GM23338 (cell line): Measurements from ENCODE around the gene KRTAP25-1. TPM values are rescaled to one million over a fixed set of nuclear protein-coding genes. Genes with fewer than 3 reads are reported as not detected.

Experiments used
- ATAC-seq: fragments of 200-7000 bp; cut with Tn5 transposase; 3 replicates; pipeline ENCODE4 v1.9.1; 2020
- DNase-seq: peaks from one replicate; pipeline ENCODE4 v3.0.0-alpha.2; 2015; ENCODE audit warnings: low spot score
- H2AFZ ChIP-seq: fragments of 200-600 bp; sonication (generic); 2 replicates; pipeline ENCODE4 v1.8.0; 2016; ENCODE audit warnings: antibody characterized with exemption, mild to moderate bottlenecking, moderate library complexity
- H3F3A ChIP-seq: fragments of 200-600 bp; sonication (generic); replicated peaks from 2 replicates; pipeline ENCODE4 v1.8.0; 2017; ENCODE audit warnings: antibody characterized with exemption, mixed run types, low read depth
- H3K27ac ChIP-seq: fragments of 200-600 bp; sonication (generic); 2 replicates; pipeline ENCODE4 v1.6.1; 2016; ENCODE audit warnings: low read depth
- H3K27me3 ChIP-seq: fragments of 200-600 bp; sonication (generic); 2 replicates; pipeline ENCODE4 v1.8.0; 2016; ENCODE audit warnings: mild to moderate bottlenecking, mixed run types, moderate library complexity; ENCODE audit not compliant: insufficient read depth
- H3K36me3 ChIP-seq: fragments of 200-600 bp; sonication (generic); 2 replicates; pipeline ENCODE4 v1.8.0; 2016; ENCODE audit warnings: mild to moderate bottlenecking; ENCODE audit not compliant: insufficient read depth
- H3K4me1 ChIP-seq: fragments of 200-600 bp; sonication (generic); 2 replicates; pipeline ENCODE4 v1.8.0; 2016; ENCODE audit warnings: mild to moderate bottlenecking, moderate library complexity; ENCODE audit not compliant: insufficient read depth
- H3K4me2 ChIP-seq: fragments of 200-600 bp; sonication (generic); 2 replicates; pipeline ENCODE4 v1.7.1; 2017; ENCODE audit warnings: mixed run types
- H3K4me3 ChIP-seq: fragments of 200-600 bp; sonication (generic); 2 replicates; pipeline ENCODE4 v1.6.1; 2016; ENCODE audit warnings: mixed run types
- H3K79me2 ChIP-seq: fragments of 200-600 bp; sonication (generic); replicated peaks from 2 replicates; pipeline ENCODE4 v1.8.0; 2017; ENCODE audit warnings: mild to moderate bottlenecking; ENCODE audit not compliant: insufficient read depth
- H3K9me2 ChIP-seq: fragments of 200-600 bp; sonication (generic); 2 replicates; pipeline ENCODE4 v1.8.0; 2017; ENCODE audit not compliant: insufficient read depth
- H4K20me1 ChIP-seq: fragments of 200-600 bp; sonication (generic); replicated peaks from 2 replicates; pipeline ENCODE4 v1.8.0; 2017; ENCODE audit warnings: mild to moderate bottlenecking; ENCODE audit not compliant: insufficient read depth
- H3K27ac Mint-ChIP-seq: 2 replicates; pipeline ENCODE4 v1.8.0; 2020; ENCODE audit warnings: inconsistent platforms, mild to moderate bottlenecking, moderate library complexity, mixed read lengths
- H3K27me3 Mint-ChIP-seq: 3 replicates; pipeline ENCODE4 v1.8.0; 2022; ENCODE audit warnings: low read depth, mild to moderate bottlenecking, moderate library complexity, mixed read lengths, inconsistent platforms; ENCODE audit not compliant: insufficient read depth, poor library complexity
- H3K36me3 Mint-ChIP-seq: 3 replicates; pipeline ENCODE4 v1.8.0; 2021; ENCODE audit warnings: low read depth, mild to moderate bottlenecking, inconsistent platforms, moderate library complexity, mixed read lengths
- H3K4me1 Mint-ChIP-seq: 3 replicates; pipeline ENCODE4 v1.8.0; 2020; ENCODE audit warnings: mild to moderate bottlenecking, inconsistent platforms, mixed read lengths
- H3K4me3 Mint-ChIP-seq: 3 replicates; pipeline ENCODE4 v1.8.0; 2021; ENCODE audit warnings: moderate library complexity, mild to moderate bottlenecking, inconsistent platforms, mixed read lengths
- H3K9me3 Mint-ChIP-seq: 3 replicates; pipeline ENCODE4 v1.8.0; 2020; ENCODE audit warnings: moderate library complexity, mild to moderate bottlenecking, inconsistent platforms, mixed read lengths
- CREB1 ChIP-seq: fragments of 250-450 bp; sonication (Bioruptor Pico); IDR thresholded peaks from 2 replicates; pipeline ENCODE4 v1.5.0; 2020; ENCODE audit warnings: low read depth, mild to moderate bottlenecking, moderate library complexity
- CTCF ChIP-seq, 2 experiments: fragments of 200-600 bp in 1 of 2; sonication (generic) in 1 of 2; conservative IDR thresholded peaks; 2 replicates each; pipeline versions ENCODE4 v1.5.1 to v1.6.1; 2016 to 2017; ENCODE audit warnings: antibody characterized with exemption in 2 of 2, low read depth in 2 of 2, mild to moderate bottlenecking in 2 of 2, moderate library complexity in 1 of 2
- ETS1 ChIP-seq: IDR thresholded peaks from 2 replicates; pipeline ENCODE4 v1.6.1; 2016; ENCODE audit warnings: antibody characterized with exemption
- EZH2 ChIP-seq: fragments of 200-600 bp; sonication (generic); IDR thresholded peaks from one replicate; pipeline ENCODE4 v1.8.0; 2017; ENCODE audit warnings: antibody characterized with exemption, mild to moderate bottlenecking, low read depth; ENCODE audit not compliant: unreplicated experiment
- EZH2phosphoT487 ChIP-seq: fragments of 200-600 bp; sonication (generic); IDR thresholded peaks from one replicate; pipeline ENCODE4 v1.8.1; 2018; ENCODE audit warnings: antibody characterized with exemption; ENCODE audit not compliant: unreplicated experiment
- JUNB ChIP-seq: IDR thresholded peaks from one replicate; pipeline ENCODE4 v1.6.1; 2016; ENCODE audit warnings: antibody characterized with exemption; ENCODE audit not compliant: unreplicated experiment
- NANOG ChIP-seq: IDR thresholded peaks from 2 replicates; pipeline ENCODE4 v1.6.1; 2016; ENCODE audit warnings: antibody characterized with exemption, borderline replicate concordance
- POLR2AphosphoS5 ChIP-seq: IDR thresholded peaks from 2 replicates; pipeline ENCODE4 v1.6.1; 2016; ENCODE audit warnings: antibody characterized with exemption, low read depth
- REST ChIP-seq: IDR thresholded peaks from one replicate; pipeline ENCODE4 v1.6.1; 2018; ENCODE audit warnings: antibody characterized with exemption; ENCODE audit not compliant: unreplicated experiment
- STAT1 ChIP-seq: IDR thresholded peaks from one replicate; pipeline ENCODE4 v1.6.1; 2016; ENCODE audit warnings: antibody characterized with exemption; ENCODE audit not compliant: unreplicated experiment
- ZNF114 ChIP-seq: fragments of 250-450 bp; sonication (Bioruptor Pico); IDR thresholded peaks from 2 replicates; pipeline ENCODE4 v1.5.0; 2020; ENCODE audit warnings: mild to moderate bottlenecking, moderate library complexity
- ZNF331 ChIP-seq: fragments of 250-450 bp; sonication (Bioruptor Pico); IDR thresholded peaks from 2 replicates; pipeline ENCODE4 v1.5.0; 2020; ENCODE audit warnings: low read depth, mild to moderate bottlenecking, moderate library complexity
- ZNF462 ChIP-seq: fragments of 250-450 bp; sonication (Bioruptor Pico); IDR thresholded peaks from 2 replicates; pipeline ENCODE4 v1.5.0; 2020; ENCODE audit warnings: mild to moderate bottlenecking, moderate library complexity
- polyA plus RNA-seq: library from polyadenylated mRNA; unstranded; fragments of >200 nt; fragmentation: Nextera tagmentation; extraction: Ambion mirVana; gene quantifications from 2 replicates; pipeline ENCODE4 v1.2.1, GENCODE V29; 2016
- total RNA-seq: library from RNA; depleted of rRNA; stranded (reverse); fragments of >200 nt; shearing (Covaris generic); gene quantifications from 2 replicates; pipeline ENCODE4 v1.2.3, GENCODE V29; 2014

The KRTAP25-1 gene
- total and polyA plus RNA-seq, 2 experiments from 2014 or later: not detected

- Histone ChIP-seq H3K9me2 (no peaks in the 10 kb centered on the region), H3K4me2 (no peak overlapping the region), H3K36me3 (no peaks in the 10 kb centered on the region), H3K4me3 (no peak overlapping the region), H3K27ac (no peak overlapping the region), H3K79me2 (no peaks in the 10 kb centered on the region), H3K27me3 (no peaks in the 10 kb centered on the region), H2AFZ (0 out of 2 replicates have a peak overlapping the region, but pooled peaks have one; percentile 59), H3K4me1 (no peaks in the 10 kb centered on the region), H4K20me1 (no peaks in the 10 kb centered on the region), H3F3A (no peaks in the 10 kb centered on the region)
- TF ChIP-seq EZH2: no peak
- no peak for TF ChIP-seq REST
- no peak for TF ChIP-seq EZH2phosphoT487
- no peak for TF ChIP-seq NANOG
- TF ChIP-seq JUNB: no peak
- TF ChIP-seq ZNF114 (CRISPR knock-in tag): no peak
- TF ChIP-seq CREB1 (CRISPR knock-in tag): no peak
- TF ChIP-seq ETS1: no peak
- no peak for TF ChIP-seq CTCF (conservative IDR thresholded peaks at IDR 0.05; ENCODE audit: low read depth in 2 of 2)
- TF ChIP-seq ZNF462 (CRISPR knock-in tag): no peak
- no peak for TF ChIP-seq ZNF331 (CRISPR knock-in tag)
- no peak for TF ChIP-seq POLR2AphosphoS5
- no peak for TF ChIP-seq STAT1
- Mint-ChIP-seq H3K27me3 (no peaks in the 10 kb centered on the region), H3K27ac (no peak overlapping the region), H3K9me3 (no peaks in the 10 kb centered on the region), H3K4me3 (no peak overlapping the region), H3K36me3 (no peaks in the 10 kb centered on the region), H3K4me1 (no peaks in the 10 kb centered on the region)
- no peak for ATAC-seq
- DNase-seq: no peak
These were observed 48.7 kb downstream of the KRTAP25-1 start for GRCh38 chr21:30240661-30241060.
